ENCODE data around the gene TOMM40L.

TOMM40L gene

DNA sequence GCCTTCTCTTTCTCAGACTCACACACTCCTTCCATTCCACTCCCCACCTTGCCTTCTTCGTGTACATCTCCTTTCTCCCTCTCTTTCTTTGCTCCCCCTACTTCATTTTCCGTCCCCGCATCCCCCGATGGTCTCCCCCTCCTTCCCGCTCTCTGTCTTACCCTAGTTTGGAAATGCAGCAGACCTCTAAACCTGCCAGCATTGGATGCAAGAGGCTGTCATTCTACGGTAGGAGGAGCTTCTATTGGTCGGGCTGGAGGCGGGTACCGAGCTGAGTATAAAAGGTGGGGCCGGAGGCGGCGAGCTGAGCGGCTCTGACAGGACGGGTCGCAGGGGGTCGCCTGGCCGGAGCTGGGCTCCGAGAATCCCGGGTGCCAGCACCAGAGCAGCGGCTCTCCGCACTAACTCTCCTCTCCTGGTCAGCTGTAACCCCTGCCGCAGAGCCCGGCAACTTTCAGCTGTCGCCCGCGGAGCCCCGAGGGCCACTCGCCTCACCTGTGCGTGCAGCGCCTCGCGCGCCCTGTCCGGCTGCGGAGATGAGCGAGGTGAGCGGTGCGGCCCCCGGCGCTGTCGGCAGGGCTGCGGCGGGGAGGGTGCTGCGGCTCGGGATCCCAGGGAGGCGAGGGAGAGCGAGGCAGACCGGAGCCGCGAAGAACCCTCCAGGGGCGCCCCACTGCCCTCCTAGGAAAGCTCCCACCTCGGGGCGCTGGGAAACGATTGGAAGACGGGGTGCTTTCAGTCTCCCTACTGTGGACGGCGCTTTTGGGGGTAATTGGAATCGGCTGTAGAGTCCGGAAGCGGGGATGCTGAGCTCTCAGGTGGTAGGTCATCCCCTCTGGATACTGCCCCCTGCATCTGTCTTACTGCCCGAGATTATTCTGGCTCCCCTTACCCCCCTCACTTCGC lies 32.8 kb downstream of the TOMM40L start, which contains the start of gene PCP4L1:
TSS of gene PCP4L1 (plus strand) at position 307 of the 906 bp plus-strand sequence. CDS start at position 537, 230 bp downstream.
- DNase-seq: no peak

DNA sequence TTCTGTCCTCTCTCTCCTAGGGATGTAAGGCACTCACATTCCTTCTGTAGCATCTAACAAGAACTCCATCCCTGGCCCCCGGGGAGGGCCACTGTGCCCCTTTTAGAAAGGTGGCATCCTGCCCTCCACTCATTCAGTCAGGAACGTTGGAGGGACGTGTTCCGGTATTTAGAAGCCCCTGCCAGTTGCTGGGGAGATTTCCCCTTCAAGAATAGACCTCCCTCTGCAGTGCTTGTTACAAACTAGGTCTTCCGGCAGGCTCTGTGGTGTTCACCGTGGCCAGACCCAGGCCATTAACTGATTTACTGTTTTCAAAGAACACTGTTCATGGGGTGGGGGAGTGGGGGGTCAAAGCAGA lies 33.5 kb downstream of the TOMM40L start:
- no peak for DNase-seq

DNA sequence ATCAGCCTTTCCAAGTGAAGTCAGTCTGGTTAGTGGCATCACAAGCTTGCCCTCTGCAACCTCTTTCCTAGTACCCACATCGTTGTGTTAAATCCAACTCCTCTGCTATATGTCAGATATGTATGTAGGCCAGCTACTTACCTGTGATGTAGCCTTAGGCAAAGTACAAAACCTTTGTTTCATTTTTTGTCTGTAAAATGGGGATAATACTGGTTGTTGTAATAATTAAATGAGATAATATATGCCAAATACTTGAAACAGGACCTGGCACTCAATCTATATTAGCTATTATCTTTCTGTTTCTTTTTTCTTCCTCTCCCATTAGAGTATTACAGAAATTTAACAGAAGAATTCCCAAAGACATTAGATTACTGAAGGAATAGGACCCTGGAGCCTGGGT lies 33.9 kb downstream of the TOMM40L start:
- no peak for DNase-seq

DNA sequence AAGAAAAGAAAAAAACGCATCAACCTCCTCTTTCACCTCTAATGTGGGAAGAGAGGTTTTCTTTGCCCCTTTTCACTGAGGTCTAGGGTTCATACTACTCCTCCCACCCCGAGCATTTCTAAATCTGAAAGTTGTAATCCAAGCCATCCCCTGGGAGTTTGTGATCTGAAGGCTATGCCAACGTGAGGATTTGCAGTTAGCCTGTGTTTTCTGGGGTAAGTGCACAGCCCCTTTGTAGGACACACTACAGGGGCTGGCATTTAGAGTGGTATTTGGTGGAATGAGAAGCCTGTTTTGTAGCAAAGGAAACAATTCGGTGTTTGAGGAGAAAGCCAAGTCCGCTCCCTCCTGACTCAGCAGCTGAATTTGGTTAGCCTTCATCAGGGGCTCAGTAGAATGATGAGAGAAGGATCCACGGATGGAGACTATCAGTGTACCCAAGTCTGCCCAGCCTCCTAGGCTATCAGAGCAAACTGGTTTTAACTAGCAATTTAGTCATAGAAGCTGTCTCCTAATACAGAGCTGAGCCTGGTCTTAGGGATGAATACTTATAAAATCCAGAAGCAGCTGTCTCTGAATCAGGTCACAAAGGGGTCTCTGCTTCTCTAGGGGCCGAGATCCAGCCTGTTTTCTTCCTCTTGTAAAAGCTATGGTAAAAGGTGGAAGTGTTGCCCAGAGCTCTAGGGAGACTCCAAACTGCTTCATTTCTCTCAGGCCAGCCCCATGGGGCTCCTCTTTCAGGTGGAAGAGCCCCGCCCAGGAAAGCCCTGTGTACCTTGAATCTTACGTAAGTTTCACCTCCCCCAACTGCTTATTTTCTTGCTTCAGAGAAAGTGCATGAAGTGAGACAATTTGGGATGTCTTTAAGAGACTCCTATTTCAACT lies 34.8 kb downstream of the TOMM40L start:
- no peak for DNase-seq

DNA sequence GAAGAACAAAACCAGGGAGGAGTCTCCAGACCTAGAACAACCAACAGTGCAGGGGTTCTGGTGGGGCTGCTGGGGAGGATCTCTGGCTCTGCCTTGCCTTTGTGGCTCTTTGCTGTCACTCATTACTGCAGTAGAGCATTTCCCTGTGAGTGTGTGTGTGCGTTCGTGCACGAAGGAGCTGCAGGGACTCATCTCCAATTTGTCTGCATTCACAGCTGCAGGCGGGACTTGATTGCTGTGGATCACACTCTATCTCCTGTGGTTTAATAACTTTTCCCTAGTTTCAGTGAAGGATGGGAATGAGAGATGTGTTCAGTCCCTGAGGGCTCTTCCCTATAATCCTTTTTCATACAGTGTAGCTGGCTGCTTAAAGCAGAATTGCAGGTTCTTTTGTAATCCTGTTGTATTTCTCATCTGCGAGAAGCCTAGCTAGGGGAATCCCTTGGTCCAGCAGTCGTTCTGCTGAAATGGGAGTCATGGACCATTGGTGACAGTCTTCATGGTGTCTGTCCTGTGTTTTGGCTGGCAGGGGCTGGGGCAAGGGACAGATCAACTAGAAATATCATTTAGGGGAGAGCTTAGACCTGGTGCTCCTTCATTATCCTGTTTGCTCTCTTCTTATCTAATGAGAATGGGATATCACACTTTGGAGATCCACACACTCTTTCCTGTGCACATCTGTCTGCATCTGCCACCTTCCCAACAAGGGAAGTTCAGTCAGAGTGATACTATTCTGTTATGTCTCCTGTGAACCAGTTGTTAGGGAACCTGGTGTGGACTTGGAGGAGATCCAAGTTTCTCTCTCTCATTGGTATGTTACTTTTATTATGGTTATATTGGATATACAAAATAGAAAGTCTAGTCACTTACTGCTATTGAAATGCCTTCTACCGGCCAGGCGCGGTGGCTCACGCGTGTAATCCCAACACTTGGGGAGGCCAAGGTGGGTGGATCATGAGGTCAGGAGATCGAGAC lies 35.7 kb downstream of the TOMM40L start:
- no peak for DNase-seq

DNA sequence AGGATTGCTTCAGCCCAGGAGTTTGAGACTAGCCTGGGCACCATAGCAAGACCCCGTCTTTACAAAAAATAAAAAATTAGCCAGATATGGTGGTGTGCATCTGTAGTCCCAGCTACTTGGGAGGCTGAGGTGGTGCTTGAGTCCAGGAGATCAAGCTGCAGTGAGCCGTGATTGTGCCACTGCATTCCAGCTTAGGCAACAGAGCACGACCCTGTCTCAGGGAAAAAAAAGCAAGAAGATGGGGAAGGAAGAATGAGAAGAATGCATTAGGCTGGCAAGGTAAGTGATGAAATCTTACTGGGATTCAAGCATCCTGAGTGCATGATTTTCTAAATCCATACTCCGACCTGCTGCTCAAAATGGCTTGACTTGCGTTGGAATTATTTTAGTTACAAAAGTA lies 39.4 kb downstream of the TOMM40L start:
- no peak for DNase-seq

DNA sequence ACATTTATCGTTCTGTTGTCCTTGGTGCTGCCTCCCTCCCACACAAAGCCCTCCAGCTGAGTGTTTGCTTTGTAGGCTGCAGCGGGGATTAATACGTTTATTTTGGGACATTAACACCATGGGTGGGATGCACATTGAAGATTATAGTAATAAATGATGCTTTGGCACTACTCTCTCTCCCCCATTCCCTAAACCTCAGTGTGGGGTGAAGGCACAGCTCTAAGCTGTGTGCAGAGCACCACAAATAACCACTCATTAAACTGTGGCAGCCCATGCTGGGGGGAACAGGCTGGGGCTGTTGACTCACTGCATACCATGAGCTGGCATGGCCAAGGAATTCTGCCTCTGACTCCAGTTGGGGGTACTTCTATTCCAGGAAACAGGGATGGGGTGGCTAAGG lies 40.3 kb downstream of the TOMM40L start:
- no peak for DNase-seq

DNA sequence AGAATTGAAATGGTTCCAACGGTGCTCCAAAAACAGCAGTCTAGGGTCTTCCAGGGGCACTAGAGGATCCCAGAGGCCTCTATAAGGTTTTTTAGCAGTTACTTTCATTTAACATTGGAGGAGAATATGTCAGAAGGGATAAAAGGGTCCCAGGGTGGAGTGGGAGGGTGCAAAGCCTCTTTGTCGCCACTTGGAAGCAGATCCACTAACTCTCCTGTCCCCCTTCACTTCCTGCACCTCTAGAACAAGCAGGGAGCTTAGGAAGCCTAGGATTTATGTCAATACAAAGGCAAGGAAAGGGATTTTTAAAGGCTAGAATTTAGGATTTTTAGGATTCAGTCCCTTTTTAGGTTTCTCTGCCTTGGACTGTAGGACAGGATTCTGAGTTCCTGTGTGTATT lies 41.0 kb downstream of the TOMM40L start:
- DNase-seq: no peak

DNA sequence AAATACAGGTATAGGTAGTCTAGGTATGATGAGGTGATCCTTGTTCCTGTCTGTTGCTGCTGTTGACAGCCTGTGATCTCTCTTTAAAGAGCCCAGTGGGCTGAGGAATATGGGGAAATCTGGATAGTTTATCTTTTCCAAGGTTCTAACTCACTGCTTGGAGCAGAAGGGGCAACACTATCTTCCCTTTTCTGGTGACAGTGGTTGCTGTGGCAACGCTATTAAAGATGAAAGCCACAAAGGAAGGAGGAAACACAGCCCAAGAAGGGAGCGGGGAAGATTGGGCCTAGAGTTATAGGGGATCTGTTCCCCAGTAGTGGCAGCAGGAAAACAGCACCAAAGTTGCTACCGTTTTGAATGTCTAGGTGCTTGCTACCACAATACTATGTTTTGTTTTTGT lies 41.5 kb downstream of the TOMM40L start:
- no peak for DNase-seq

DNA sequence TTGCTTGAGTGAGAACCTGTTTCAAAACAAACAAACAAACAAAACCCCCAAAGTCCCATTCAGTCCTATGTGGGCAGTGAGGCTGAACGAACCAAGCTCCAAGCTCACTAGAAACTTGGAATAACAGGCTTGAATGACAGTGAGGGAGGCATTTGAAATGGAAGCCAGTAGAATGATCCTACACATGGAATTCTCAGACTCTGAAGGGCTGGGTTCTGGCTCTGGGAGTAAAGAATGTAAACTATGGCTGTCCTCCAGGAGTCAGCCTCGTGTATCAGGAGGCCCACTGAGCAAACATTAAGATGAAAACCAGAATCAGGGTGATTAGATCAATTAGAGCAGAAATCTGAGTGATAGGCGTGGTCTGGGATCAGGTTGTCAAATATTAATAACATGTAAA lies 47.5 kb downstream of the TOMM40L start:
- DNase-seq: no peak

DNA sequence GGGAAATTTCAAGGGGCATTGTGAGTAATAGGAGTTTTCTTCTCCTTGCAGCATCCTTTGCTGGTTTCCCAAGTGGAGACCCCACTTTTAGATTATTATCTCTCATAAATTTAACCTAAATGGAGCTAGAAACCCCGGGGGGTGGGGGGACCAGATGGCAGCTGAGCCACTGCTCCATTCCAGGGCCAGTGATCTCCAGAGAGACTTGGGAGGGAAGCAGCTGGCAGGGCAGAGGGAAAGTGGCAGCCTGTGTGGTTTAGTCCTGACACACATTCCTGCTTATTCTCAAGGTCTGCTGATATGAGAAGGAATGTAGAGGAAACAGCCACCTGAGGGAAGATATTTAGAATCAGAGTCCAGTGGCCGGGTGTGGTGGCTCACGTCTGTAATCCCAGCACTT lies 49.0 kb downstream of the TOMM40L start:
- DNase-seq: no peak
